GM23338 (cell line): ENCODE data around the gene GNPTAB. TPM values are rescaled to one million over a fixed set of nuclear protein-coding genes. Genes with fewer than 3 reads are reported as not detected.

Source experiments
- ATAC-seq: fragments of 200-7000 bp; cut with Tn5 transposase; 3 replicates; pipeline ENCODE4 v1.9.1; 2020
- DNase-seq: peaks from one replicate; pipeline ENCODE4 v3.0.0-alpha.2; 2015; ENCODE audit warnings: low spot score
- H2AFZ ChIP-seq: fragments of 200-600 bp; sonication (generic); 2 replicates; pipeline ENCODE4 v1.8.0; 2016; ENCODE audit warnings: antibody characterized with exemption, mild to moderate bottlenecking, moderate library complexity
- H3F3A ChIP-seq: fragments of 200-600 bp; sonication (generic); replicated peaks from 2 replicates; pipeline ENCODE4 v1.8.0; 2017; ENCODE audit warnings: antibody characterized with exemption, mixed run types, low read depth
- H3K27ac ChIP-seq: fragments of 200-600 bp; sonication (generic); 2 replicates; pipeline ENCODE4 v1.6.1; 2016; ENCODE audit warnings: low read depth
- H3K27me3 ChIP-seq: fragments of 200-600 bp; sonication (generic); 2 replicates; pipeline ENCODE4 v1.8.0; 2016; ENCODE audit warnings: mild to moderate bottlenecking, mixed run types, moderate library complexity; ENCODE audit not compliant: insufficient read depth
- H3K36me3 ChIP-seq: fragments of 200-600 bp; sonication (generic); 2 replicates; pipeline ENCODE4 v1.8.0; 2016; ENCODE audit warnings: mild to moderate bottlenecking; ENCODE audit not compliant: insufficient read depth
- H3K4me1 ChIP-seq: fragments of 200-600 bp; sonication (generic); 2 replicates; pipeline ENCODE4 v1.8.0; 2016; ENCODE audit warnings: mild to moderate bottlenecking, moderate library complexity; ENCODE audit not compliant: insufficient read depth
- H3K4me2 ChIP-seq: fragments of 200-600 bp; sonication (generic); 2 replicates; pipeline ENCODE4 v1.7.1; 2017; ENCODE audit warnings: mixed run types
- H3K4me3 ChIP-seq: fragments of 200-600 bp; sonication (generic); 2 replicates; pipeline ENCODE4 v1.6.1; 2016; ENCODE audit warnings: mixed run types
- H3K79me2 ChIP-seq: fragments of 200-600 bp; sonication (generic); replicated peaks from 2 replicates; pipeline ENCODE4 v1.8.0; 2017; ENCODE audit warnings: mild to moderate bottlenecking; ENCODE audit not compliant: insufficient read depth
- H3K9me2 ChIP-seq: fragments of 200-600 bp; sonication (generic); 2 replicates; pipeline ENCODE4 v1.8.0; 2017; ENCODE audit not compliant: insufficient read depth
- H4K20me1 ChIP-seq: fragments of 200-600 bp; sonication (generic); replicated peaks from 2 replicates; pipeline ENCODE4 v1.8.0; 2017; ENCODE audit warnings: mild to moderate bottlenecking; ENCODE audit not compliant: insufficient read depth
- H3K27ac Mint-ChIP-seq: 2 replicates; pipeline ENCODE4 v1.8.0; 2020; ENCODE audit warnings: inconsistent platforms, mild to moderate bottlenecking, moderate library complexity, mixed read lengths
- H3K27me3 Mint-ChIP-seq: 3 replicates; pipeline ENCODE4 v1.8.0; 2022; ENCODE audit warnings: low read depth, mild to moderate bottlenecking, moderate library complexity, mixed read lengths, inconsistent platforms; ENCODE audit not compliant: insufficient read depth, poor library complexity
- H3K36me3 Mint-ChIP-seq: 3 replicates; pipeline ENCODE4 v1.8.0; 2021; ENCODE audit warnings: low read depth, mild to moderate bottlenecking, inconsistent platforms, moderate library complexity, mixed read lengths
- H3K4me1 Mint-ChIP-seq: 3 replicates; pipeline ENCODE4 v1.8.0; 2020; ENCODE audit warnings: mild to moderate bottlenecking, inconsistent platforms, mixed read lengths
- H3K4me3 Mint-ChIP-seq: 3 replicates; pipeline ENCODE4 v1.8.0; 2021; ENCODE audit warnings: moderate library complexity, mild to moderate bottlenecking, inconsistent platforms, mixed read lengths
- H3K9me3 Mint-ChIP-seq: 3 replicates; pipeline ENCODE4 v1.8.0; 2020; ENCODE audit warnings: moderate library complexity, mild to moderate bottlenecking, inconsistent platforms, mixed read lengths
- CREB1 ChIP-seq: fragments of 250-450 bp; sonication (Bioruptor Pico); IDR thresholded peaks from 2 replicates; pipeline ENCODE4 v1.5.0; 2020; ENCODE audit warnings: low read depth, mild to moderate bottlenecking, moderate library complexity
- CTCF ChIP-seq, 2 experiments: fragments of 200-600 bp in 1 of 2; sonication (generic) in 1 of 2; conservative IDR thresholded peaks; 2 replicates each; pipeline versions ENCODE4 v1.5.1 to v1.6.1; 2016 to 2017; ENCODE audit warnings: antibody characterized with exemption in 2 of 2, low read depth in 2 of 2, mild to moderate bottlenecking in 2 of 2, moderate library complexity in 1 of 2
- ETS1 ChIP-seq: IDR thresholded peaks from 2 replicates; pipeline ENCODE4 v1.6.1; 2016; ENCODE audit warnings: antibody characterized with exemption
- EZH2phosphoT487 ChIP-seq: fragments of 200-600 bp; sonication (generic); IDR thresholded peaks from one replicate; pipeline ENCODE4 v1.8.1; 2018; ENCODE audit warnings: antibody characterized with exemption; ENCODE audit not compliant: unreplicated experiment
- JUNB ChIP-seq: IDR thresholded peaks from one replicate; pipeline ENCODE4 v1.6.1; 2016; ENCODE audit warnings: antibody characterized with exemption; ENCODE audit not compliant: unreplicated experiment
- NANOG ChIP-seq: IDR thresholded peaks from 2 replicates; pipeline ENCODE4 v1.6.1; 2016; ENCODE audit warnings: antibody characterized with exemption, borderline replicate concordance
- POLR2AphosphoS5 ChIP-seq: IDR thresholded peaks from 2 replicates; pipeline ENCODE4 v1.6.1; 2016; ENCODE audit warnings: antibody characterized with exemption, low read depth
- STAT1 ChIP-seq: IDR thresholded peaks from one replicate; pipeline ENCODE4 v1.6.1; 2016; ENCODE audit warnings: antibody characterized with exemption; ENCODE audit not compliant: unreplicated experiment
- ZNF114 ChIP-seq: fragments of 250-450 bp; sonication (Bioruptor Pico); IDR thresholded peaks from 2 replicates; pipeline ENCODE4 v1.5.0; 2020; ENCODE audit warnings: mild to moderate bottlenecking, moderate library complexity
- ZNF331 ChIP-seq: fragments of 250-450 bp; sonication (Bioruptor Pico); IDR thresholded peaks from 2 replicates; pipeline ENCODE4 v1.5.0; 2020; ENCODE audit warnings: low read depth, mild to moderate bottlenecking, moderate library complexity
- polyA plus RNA-seq: library from polyadenylated mRNA; unstranded; fragments of >200 nt; fragmentation: Nextera tagmentation; extraction: Ambion mirVana; gene quantifications from 2 replicates; pipeline ENCODE4 v1.2.1, GENCODE V29; 2016
- total RNA-seq: library from RNA; depleted of rRNA; stranded (reverse); fragments of >200 nt; shearing (Covaris generic); gene quantifications from 2 replicates; pipeline ENCODE4 v1.2.3, GENCODE V29; 2014
- TF ChIP-seq, protein P1 (sequence below): fragments of 250-450 bp; sonication (Bioruptor Pico); IDR thresholded peaks from 2 replicates; pipeline ENCODE4 v1.5.0; 2020; ENCODE audit warnings: mild to moderate bottlenecking, moderate library complexity
- TF ChIP-seq, protein P2 (sequence below): IDR thresholded peaks from one replicate; pipeline ENCODE4 v1.6.1; 2018; ENCODE audit warnings: antibody characterized with exemption; ENCODE audit not compliant: unreplicated experiment

GNPTAB gene
- total and polyA plus RNA-seq, 2 experiments from 2014 or later = 23.6 to 58.3 TPM

DNA sequence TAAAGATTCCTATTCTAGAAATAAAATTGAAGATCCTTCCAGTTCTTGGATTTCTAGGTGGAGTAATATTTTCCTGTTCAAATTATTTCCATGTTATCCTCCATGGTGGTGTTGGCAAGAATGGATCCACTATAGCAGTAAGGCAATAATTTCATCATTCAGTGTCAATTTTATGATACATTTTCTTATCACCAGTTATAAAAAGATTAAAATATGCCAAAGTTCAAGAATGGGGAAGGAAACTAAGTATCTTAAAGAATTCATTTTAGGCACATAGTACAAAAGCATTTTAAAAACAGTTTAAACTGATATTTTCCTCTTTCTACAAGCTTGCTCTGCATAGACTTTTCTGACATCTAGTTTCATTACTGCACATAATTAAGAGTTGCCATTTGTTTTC, 110.6 kb downstream of the GNPTAB start:
- Histone ChIP-seq H3K36me3 (no peaks in the 10 kb centered on the region; the same call in 1 of the 2 replicates), H3K4me3 (no peak overlapping the region), H4K20me1 (no peaks in the 10 kb centered on the region), H3K79me2 (peaks cover 5% of the 10 kb centered on the region; the same call in 1 of the 2 replicates), H3K27me3 (no peaks in the 10 kb centered on the region), H3K9me2 (no peaks in the 10 kb centered on the region), H2AFZ (no peak overlapping the region), H3F3A (no peaks in the 10 kb centered on the region), H3K27ac (no peak overlapping the region), H3K4me2 (no peak overlapping the region), H3K4me1 (no peaks in the 10 kb centered on the region; the same call in none of the 2 replicates)
- Mint-ChIP-seq H3K4me3 (no peak overlapping the region), H3K27me3 (no peaks in the 10 kb centered on the region), H3K36me3 (no peaks in the 10 kb centered on the region), H3K9me3 (no peaks in the 10 kb centered on the region), H3K27ac (no peak overlapping the region), H3K4me1 (peaks cover 4% of the 10 kb centered on the region; the same call in 2 of the 3 replicates)
- DNase-seq (no peak), ATAC-seq (no peak)
- TF ChIP-seq ETS1 (no peak), NANOG (no peak), JUNB (no peak), CREB1 (CRISPR knock-in tag) (no peak), STAT1 (no peak), CTCF (conservative IDR thresholded peaks at IDR 0.05; ENCODE audit: low read depth in 2 of 2) (no peak), ZNF114 (CRISPR knock-in tag) (no peak), ZNF331 (no peak), POLR2AphosphoS5 (no peak), EZH2phosphoT487 (no peak)
- TF ChIP-seq, protein P1, sequence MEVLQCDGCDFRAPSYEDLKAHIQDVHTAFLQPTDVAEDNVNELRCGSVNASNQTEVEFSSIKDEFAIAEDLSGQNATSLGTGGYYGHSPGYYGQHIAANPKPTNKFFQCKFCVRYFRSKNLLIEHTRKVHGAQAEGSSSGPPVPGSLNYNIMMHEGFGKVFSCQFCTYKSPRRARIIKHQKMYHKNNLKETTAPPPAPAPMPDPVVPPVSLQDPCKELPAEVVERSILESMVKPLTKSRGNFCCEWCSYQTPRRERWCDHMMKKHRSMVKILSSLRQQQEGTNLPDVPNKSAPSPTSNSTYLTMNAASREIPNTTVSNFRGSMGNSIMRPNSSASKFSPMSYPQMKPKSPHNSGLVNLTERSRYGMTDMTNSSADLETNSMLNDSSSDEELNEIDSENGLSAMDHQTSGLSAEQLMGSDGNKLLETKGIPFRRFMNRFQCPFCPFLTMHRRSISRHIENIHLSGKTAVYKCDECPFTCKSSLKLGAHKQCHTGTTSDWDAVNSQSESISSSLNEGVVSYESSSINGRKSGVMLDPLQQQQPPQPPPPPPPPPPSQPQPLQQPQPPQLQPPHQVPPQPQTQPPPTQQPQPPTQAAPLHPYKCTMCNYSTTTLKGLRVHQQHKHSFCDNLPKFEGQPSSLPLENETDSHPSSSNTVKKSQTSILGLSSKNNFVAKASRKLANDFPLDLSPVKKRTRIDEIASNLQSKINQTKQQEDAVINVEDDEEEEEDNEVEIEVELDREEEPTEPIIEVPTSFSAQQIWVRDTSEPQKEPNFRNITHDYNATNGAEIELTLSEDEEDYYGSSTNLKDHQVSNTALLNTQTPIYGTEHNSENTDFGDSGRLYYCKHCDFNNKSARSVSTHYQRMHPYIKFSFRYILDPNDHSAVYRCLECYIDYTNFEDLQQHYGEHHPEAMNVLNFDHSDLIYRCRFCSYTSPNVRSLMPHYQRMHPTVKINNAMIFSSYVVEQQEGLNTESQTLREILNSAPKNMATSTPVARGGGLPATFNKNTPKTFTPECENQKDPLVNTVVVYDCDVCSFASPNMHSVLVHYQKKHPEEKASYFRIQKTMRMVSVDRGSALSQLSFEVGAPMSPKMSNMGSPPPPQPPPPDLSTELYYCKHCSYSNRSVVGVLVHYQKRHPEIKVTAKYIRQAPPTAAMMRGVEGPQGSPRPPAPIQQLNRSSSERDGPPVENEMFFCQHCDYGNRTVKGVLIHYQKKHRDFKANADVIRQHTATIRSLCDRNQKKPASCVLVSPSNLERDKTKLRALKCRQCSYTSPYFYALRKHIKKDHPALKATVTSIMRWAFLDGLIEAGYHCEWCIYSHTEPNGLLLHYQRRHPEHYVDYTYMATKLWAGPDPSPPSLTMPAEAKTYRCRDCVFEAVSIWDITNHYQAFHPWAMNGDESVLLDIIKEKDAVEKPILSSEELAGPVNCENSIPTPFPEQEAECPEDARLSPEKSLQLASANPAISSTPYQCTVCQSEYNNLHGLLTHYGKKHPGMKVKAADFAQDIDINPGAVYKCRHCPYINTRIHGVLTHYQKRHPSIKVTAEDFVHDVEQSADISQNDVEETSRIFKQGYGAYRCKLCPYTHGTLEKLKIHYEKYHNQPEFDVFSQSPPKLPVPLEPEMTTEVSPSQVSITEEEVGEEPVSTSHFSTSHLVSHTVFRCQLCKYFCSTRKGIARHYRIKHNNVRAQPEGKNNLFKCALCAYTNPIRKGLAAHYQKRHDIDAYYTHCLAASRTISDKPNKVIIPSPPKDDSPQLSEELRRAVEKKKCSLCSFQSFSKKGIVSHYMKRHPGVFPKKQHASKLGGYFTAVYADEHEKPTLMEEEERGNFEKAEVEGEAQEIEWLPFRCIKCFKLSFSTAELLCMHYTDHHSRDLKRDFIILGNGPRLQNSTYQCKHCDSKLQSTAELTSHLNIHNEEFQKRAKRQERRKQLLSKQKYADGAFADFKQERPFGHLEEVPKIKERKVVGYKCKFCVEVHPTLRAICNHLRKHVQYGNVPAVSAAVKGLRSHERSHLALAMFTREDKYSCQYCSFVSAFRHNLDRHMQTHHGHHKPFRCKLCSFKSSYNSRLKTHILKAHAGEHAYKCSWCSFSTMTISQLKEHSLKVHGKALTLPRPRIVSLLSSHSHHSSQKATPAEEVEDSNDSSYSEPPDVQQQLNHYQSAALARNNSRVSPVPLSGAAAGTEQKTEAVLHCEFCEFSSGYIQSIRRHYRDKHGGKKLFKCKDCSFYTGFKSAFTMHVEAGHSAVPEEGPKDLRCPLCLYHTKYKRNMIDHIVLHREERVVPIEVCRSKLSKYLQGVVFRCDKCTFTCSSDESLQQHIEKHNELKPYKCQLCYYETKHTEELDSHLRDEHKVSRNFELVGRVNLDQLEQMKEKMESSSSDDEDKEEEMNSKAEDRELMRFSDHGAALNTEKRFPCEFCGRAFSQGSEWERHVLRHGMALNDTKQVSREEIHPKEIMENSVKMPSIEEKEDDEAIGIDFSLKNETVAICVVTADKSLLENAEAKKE (CRISPR knock-in tag) = no peak
- TF ChIP-seq, protein P2, sequence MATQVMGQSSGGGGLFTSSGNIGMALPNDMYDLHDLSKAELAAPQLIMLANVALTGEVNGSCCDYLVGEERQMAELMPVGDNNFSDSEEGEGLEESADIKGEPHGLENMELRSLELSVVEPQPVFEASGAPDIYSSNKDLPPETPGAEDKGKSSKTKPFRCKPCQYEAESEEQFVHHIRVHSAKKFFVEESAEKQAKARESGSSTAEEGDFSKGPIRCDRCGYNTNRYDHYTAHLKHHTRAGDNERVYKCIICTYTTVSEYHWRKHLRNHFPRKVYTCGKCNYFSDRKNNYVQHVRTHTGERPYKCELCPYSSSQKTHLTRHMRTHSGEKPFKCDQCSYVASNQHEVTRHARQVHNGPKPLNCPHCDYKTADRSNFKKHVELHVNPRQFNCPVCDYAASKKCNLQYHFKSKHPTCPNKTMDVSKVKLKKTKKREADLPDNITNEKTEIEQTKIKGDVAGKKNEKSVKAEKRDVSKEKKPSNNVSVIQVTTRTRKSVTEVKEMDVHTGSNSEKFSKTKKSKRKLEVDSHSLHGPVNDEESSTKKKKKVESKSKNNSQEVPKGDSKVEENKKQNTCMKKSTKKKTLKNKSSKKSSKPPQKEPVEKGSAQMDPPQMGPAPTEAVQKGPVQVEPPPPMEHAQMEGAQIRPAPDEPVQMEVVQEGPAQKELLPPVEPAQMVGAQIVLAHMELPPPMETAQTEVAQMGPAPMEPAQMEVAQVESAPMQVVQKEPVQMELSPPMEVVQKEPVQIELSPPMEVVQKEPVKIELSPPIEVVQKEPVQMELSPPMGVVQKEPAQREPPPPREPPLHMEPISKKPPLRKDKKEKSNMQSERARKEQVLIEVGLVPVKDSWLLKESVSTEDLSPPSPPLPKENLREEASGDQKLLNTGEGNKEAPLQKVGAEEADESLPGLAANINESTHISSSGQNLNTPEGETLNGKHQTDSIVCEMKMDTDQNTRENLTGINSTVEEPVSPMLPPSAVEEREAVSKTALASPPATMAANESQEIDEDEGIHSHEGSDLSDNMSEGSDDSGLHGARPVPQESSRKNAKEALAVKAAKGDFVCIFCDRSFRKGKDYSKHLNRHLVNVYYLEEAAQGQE = no peak
